ENCODE results near the gene TMTC2. TPM values are rescaled to one million over a fixed set of nuclear protein-coding genes. Genes with fewer than 3 reads are reported as not detected.

Gene TMTC2
- total and polyA plus RNA-seq, 10 of the 15 experiments (the other 5 are each of a cell fraction or from before 2014, with no cell fraction given) = 0.14 to 9.7 (median 1.2) TPM

- CTCF ChIA-PET = no interaction called here
- H3K4me3 ChIP-seq = no peak overlapping the region
- H3K79me2 ChIP-seq (ENCODE audit: control insufficient read depth, insufficient read depth, low read length) = no peaks in the 10 kb centered on the region
- no peaks in the 10 kb centered on the region for H3K9me3 ChIP-seq (replicated peaks; ENCODE audit: control insufficient read depth, insufficient read depth, low read length)
- no peak overlapping the region for H2AFZ ChIP-seq (ENCODE audit: control insufficient read depth, low read depth, low read length)
- H3K27me3 ChIP-seq (replicated peaks in 1 of 2; ENCODE audit: control insufficient read depth in 2 of 2, insufficient read depth in 2 of 2, low read length in 1 of 2) = no peaks in the 10 kb centered on the region
- H4K20me1 ChIP-seq (ENCODE audit: control insufficient read depth, insufficient read depth) = no peaks in the 10 kb centered on the region
- no peak overlapping the region for H3K4me2 ChIP-seq (ENCODE audit: control insufficient read depth, insufficient read depth)
- SMC1A ChIA-PET (ENCODE audit: uncharacterized antibody, unreplicated experiment) = no interaction called here
- ATAC-seq (no peak), FAIRE-seq (no peak), DNase-seq (ENCODE audit: low read depth, low spot score) (no peak)
- WGBS (ENCODE audit: insufficient coverage, insufficient replicate concordance, low lambda C conversion rate, missing lambda C conversion rate) = 70% methylated on average over 5 of the region's 5 CpGs
- POLR2A ChIA-PET = no interaction called here
- RAD21 ChIA-PET (ENCODE audit: unreplicated experiment) = no interaction called here
- H3K4me1 ChIP-seq (ENCODE audit: control insufficient read depth, insufficient read depth, low read length) = no peaks in the 10 kb centered on the region
- in situ Hi-C loops (cut with MboI) = no loop called here
- intact Hi-C loops (cut with micrococcal nuclease; ENCODE audit: unreplicated experiment) = no loop called here
- no TSS peak for BruUV-seq (replicated peaks)
- H3K9ac ChIP-seq (ENCODE audit: control insufficient read depth, insufficient read depth, low read length) = no peak overlapping the region
- H3K36me3 ChIP-seq (ENCODE audit: control insufficient read depth in 2 of 2, insufficient read depth in 2 of 2, low read length in 1 of 2) = no peaks in the 10 kb centered on the region
- H3K27ac ChIP-seq (ENCODE audit: control insufficient read depth, insufficient read depth) = no peak overlapping the region
- no peak for TF ChIP-seq SMAD5 (IDR thresholded peaks at IDR 0.05; ENCODE audit: low read depth)
- TF ChIP-seq HSF1 (IDR thresholded peaks at IDR 0.05; ENCODE audit: low read depth, low read length) = no peak
- no peak for TF ChIP-seq USF2 (IDR thresholded peaks at IDR 0.05; ENCODE audit: borderline replicate concordance, low read depth, low read length)
- TF ChIP-seq YBX1 (IDR thresholded peaks at IDR 0.05) = no peak
- TF ChIP-seq EED (IDR thresholded peaks at IDR 0.05; ENCODE audit: low read depth) = no peak
- TF ChIP-seq PRDM15 (CRISPR knock-in tag; IDR thresholded peaks at IDR 0.05) = no peak
- TF ChIP-seq BMI1 (IDR thresholded peaks at IDR 0.05; ENCODE audit: borderline replicate concordance) = no peak
- TF ChIP-seq ATF7 (IDR thresholded peaks at IDR 0.05; ENCODE audit: low read depth) = no peak
- TF ChIP-seq SMC3 (IDR thresholded peaks at IDR 0.05; ENCODE audit: borderline replicate concordance, low read length) = no peak
- no peak for TF ChIP-seq RUNX3 (IDR thresholded peaks at IDR 0.05; ENCODE audit: low read length)
- TF ChIP-seq MLLT1 (IDR thresholded peaks at IDR 0.05) = no peak
- no peak for TF ChIP-seq STAT1 (conservative IDR thresholded peaks at IDR 0.05)
- TF ChIP-seq SRF (IDR thresholded peaks at IDR 0.05; ENCODE audit: low read depth in 2 of 2, low read length in 2 of 2) = no peak
- TF ChIP-seq NKRF (conservative IDR thresholded peaks at IDR 0.05) = no peak
- no peak for TF ChIP-seq MYC (IDR thresholded peaks at IDR 0.05; ENCODE audit: insufficient read depth, insufficient read length, insufficient replicate concordance, low read length, severe bottlenecking)
- no peak for TF ChIP-seq CEBPB (IDR thresholded peaks at IDR 0.05; ENCODE audit: borderline replicate concordance in 1 of 2, low read depth in 2 of 2, low read length in 2 of 2)
These were observed 123.9 kb downstream of the TMTC2 start for GRCh38 chr12:82810568-82810967.

Measured in GM12878 (cell line).